HepG2 (cell line): ENCODE measurements around the gene PPP1CA. TPM values are rescaled to one million over a fixed set of nuclear protein-coding genes. Genes with fewer than 3 reads are reported as not detected.

ENCODE experiments used
- BHLHE40 ChIP-seq: IDR thresholded peaks from 2 replicates; pipeline ENCODE4 v1.6.1; 2011; ENCODE audit warnings: low read length, improper control_type of control experiment
- CCAR2 ChIP-seq: fragments of 200-400 bp; formaldehyde crosslinking; optimal IDR thresholded peaks from 2 replicates; pipeline ENCODE3; 2018; ENCODE audit warnings: low read depth, mild to moderate bottlenecking, low read length, moderate library complexity
- FOXJ3 ChIP-seq: sonication (generic); formaldehyde crosslinking; IDR thresholded peaks from 2 replicates; pipeline ENCODE4 v1.4.0; 2020; ENCODE audit warnings: missing genetic modification reagents, mild to moderate bottlenecking, borderline replicate concordance
- GABPB1 ChIP-seq: IDR thresholded peaks from 2 replicates; pipeline ENCODE4 v1.6.1; 2016; ENCODE audit warnings: mild to moderate bottlenecking, missing genetic modification reagents, moderate library complexity, missing compliant biosample characterization
- GTF3A ChIP-seq: sonication (generic); formaldehyde crosslinking; conservative IDR thresholded peaks from 2 replicates; pipeline ENCODE4 v1.4.0; 2020; ENCODE audit warnings: mild to moderate bottlenecking, missing genetic modification reagents
- HOXA5 ChIP-seq: sonication (generic); formaldehyde crosslinking; IDR thresholded peaks from 2 replicates; pipeline ENCODE4 v1.4.0; 2020; ENCODE audit warnings: missing genetic modification reagents
- HOXD1 ChIP-seq: sonication (generic); formaldehyde crosslinking; IDR thresholded peaks from 2 replicates; pipeline ENCODE4 v1.5.0; 2020; ENCODE audit warnings: missing genetic modification reagents
- JUNB ChIP-seq: sonication (generic); formaldehyde crosslinking; IDR thresholded peaks from 2 replicates; pipeline ENCODE4 v1.8.0; 2022; ENCODE audit warnings: missing genetic modification reagents, mild to moderate bottlenecking, borderline replicate concordance
- MAFF ChIP-seq: IDR thresholded peaks from 2 replicates; pipeline ENCODE4 v1.6.1; 2011; ENCODE audit warnings: low read depth, low read length, improper control_type of control experiment
- MTA1 ChIP-seq: sonication (generic); formaldehyde crosslinking; IDR thresholded peaks from 2 replicates; pipeline ENCODE4 v1.4.0; 2020; ENCODE audit warnings: missing genetic modification reagents, mild to moderate bottlenecking, borderline replicate concordance
- POGZ ChIP-seq: sonication (generic); formaldehyde crosslinking; IDR thresholded peaks from 2 replicates; pipeline ENCODE4 v1.4.0; 2020; ENCODE audit warnings: mild to moderate bottlenecking, missing genetic modification reagents
- SRSF4 ChIP-seq: fragments of 200-400 bp; formaldehyde crosslinking; IDR thresholded peaks from one replicate; pipeline ENCODE4 v1.6.1; 2018; ENCODE audit warnings: mild to moderate bottlenecking, low read depth, low read length, moderate library complexity; ENCODE audit not compliant: poor library complexity, severe bottlenecking
- TRAFD1 ChIP-seq: sonication (generic); formaldehyde crosslinking; IDR thresholded peaks from 2 replicates; pipeline ENCODE4 v1.5.1; 2020; ENCODE audit warnings: missing genetic modification reagents, mild to moderate bottlenecking, borderline replicate concordance
- ZBTB7B ChIP-seq: sonication (generic); formaldehyde crosslinking; IDR thresholded peaks from 2 replicates; pipeline ENCODE4 v1.4.0; 2020; ENCODE audit warnings: missing genetic modification reagents
- ZFAT ChIP-seq: sonication (generic); formaldehyde crosslinking; conservative IDR thresholded peaks from 2 replicates; pipeline ENCODE4 v1.8.1; 2023; ENCODE audit warnings: missing genetic modification reagents, inconsistent platforms
- ZNF24 ChIP-seq: fragments of 450-650 bp; IDR thresholded peaks from 2 replicates; pipeline ENCODE4 v1.6.1; 2017; ENCODE audit warnings: antibody characterized with exemption, mild to moderate bottlenecking
- ZNF274 ChIP-seq: sonication (generic); formaldehyde crosslinking; IDR thresholded peaks from 2 replicates; pipeline ENCODE4 v1.5.1; 2020; ENCODE audit warnings: mild to moderate bottlenecking, missing genetic modification reagents
- ZNF343 ChIP-seq: sonication (generic); formaldehyde crosslinking; IDR thresholded peaks from 2 replicates; pipeline ENCODE4 v1.4.0; 2020; ENCODE audit warnings: mild to moderate bottlenecking, missing genetic modification reagents
- ZNF460 ChIP-seq: sonication (generic); formaldehyde crosslinking; IDR thresholded peaks from 2 replicates; pipeline ENCODE4 v1.5.1; 2020; ENCODE audit warnings: missing genetic modification reagents, mild to moderate bottlenecking, borderline replicate concordance
- ZNF563 ChIP-seq: sonication (generic); formaldehyde crosslinking; IDR thresholded peaks from 2 replicates; pipeline ENCODE4 v1.8.0; 2022; ENCODE audit warnings: mild to moderate bottlenecking, moderate library complexity, missing genetic modification reagents
- ZNF572 ChIP-seq: sonication (generic); formaldehyde crosslinking; IDR thresholded peaks from 2 replicates; pipeline ENCODE4 v1.5.1; 2020; ENCODE audit warnings: mild to moderate bottlenecking, missing genetic modification reagents
- ZNF580 ChIP-seq: IDR thresholded peaks from 2 replicates; pipeline ENCODE4 v1.6.1; 2016; ENCODE audit warnings: low read depth, borderline replicate concordance
- ZNF660 ChIP-seq: sonication (generic); formaldehyde crosslinking; IDR thresholded peaks from 2 replicates; pipeline ENCODE4 v1.5.1; 2020; ENCODE audit warnings: mild to moderate bottlenecking, low read depth, missing genetic modification reagents, borderline replicate concordance
- ZNF710 ChIP-seq: sonication (generic); formaldehyde crosslinking; IDR thresholded peaks from 2 replicates; pipeline ENCODE4 v1.5.0; 2020; ENCODE audit warnings: mild to moderate bottlenecking, missing genetic modification reagents, borderline replicate concordance
- polyA plus RNA-seq, 8 experiments: library from polyadenylated mRNA; depleted of rRNA in 3 of 8; stranded (reverse) in 7 of 8; unstranded in 1 of 8; fragments of >200 nt; fragmentation: Illumina TruSeq in 4 of 8; extraction: Trizol in 4 of 8; gene quantifications; 2 replicates each; pipeline versions ENCODE4 v1.2.1 to v1.2.3, GENCODE V29; 2011 to 2016; ENCODE audit warnings: low read depth in 4 of 8, missing spikeins in 1 of 8, mixed read lengths in 1 of 8; ENCODE audit not compliant: insufficient read depth in 1 of 8
- total RNA-seq, 5 experiments: library from RNA; depleted of rRNA; stranded (reverse); fragments of >200 nt; fragmentation: Illumina TruSeq; extraction: Trizol; gene quantifications; 2 replicates each; pipeline ENCODE4 v1.2.3, GENCODE V29; 2016; ENCODE audit warnings: low read depth in 1 of 5
- TF ChIP-seq, protein P1 (sequence below): sonication (generic); formaldehyde crosslinking; IDR thresholded peaks from 2 replicates; pipeline ENCODE4 v1.8.1; 2023; ENCODE audit warnings: mild to moderate bottlenecking, missing genetic modification reagents

Gene PPP1CA
- total and polyA plus RNA-seq, 2 of the 13 experiments (the other 11 are each of a cell fraction or from before 2014, with no cell fraction given): 149 to 170 TPM

GRCh38 chr11:67354075-67355022 lies 47.3 kb downstream of the PPP1CA start (continued):
- TF ChIP-seq ZNF572 (CRISPR knock-in tag): no peak
- TF ChIP-seq MTA1 (CRISPR knock-in tag): 0 out of 2 replicates have a peak, but pooled peaks have one; percentile 43
- TF ChIP-seq ZNF460 (CRISPR knock-in tag): no peak
- TF ChIP-seq ZBTB7B (CRISPR knock-in tag): 0 out of 2 replicates have a peak, but pooled peaks have one; percentile 35
- TF ChIP-seq FOXJ3 (CRISPR knock-in tag): no peak
- no peak for TF ChIP-seq HOXD1 (CRISPR knock-in tag)
- TF ChIP-seq BHLHE40: no peak
- peak; percentile 65; the same call in 1 of the 2 replicates for TF ChIP-seq JUNB (CRISPR knock-in tag)
- TF ChIP-seq, protein P1, sequence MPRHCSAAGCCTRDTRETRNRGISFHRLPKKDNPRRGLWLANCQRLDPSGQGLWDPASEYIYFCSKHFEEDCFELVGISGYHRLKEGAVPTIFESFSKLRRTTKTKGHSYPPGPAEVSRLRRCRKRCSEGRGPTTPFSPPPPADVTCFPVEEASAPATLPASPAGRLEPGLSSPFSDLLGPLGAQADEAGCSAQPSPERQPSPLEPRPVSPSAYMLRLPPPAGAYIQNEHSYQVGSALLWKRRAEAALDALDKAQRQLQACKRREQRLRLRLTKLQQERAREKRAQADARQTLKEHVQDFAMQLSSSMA (CRISPR knock-in tag): peak; percentile 69; the same call in 1 of the 2 replicates
- TF ChIP-seq SRSF4: no peak
- peak; percentile 82 for TF ChIP-seq GABPB1 (CRISPR knock-in tag)
- TF ChIP-seq ZNF660 (CRISPR knock-in tag): no peak
- TF ChIP-seq GTF3A (CRISPR knock-in tag): no peak
- TF ChIP-seq MAFF: no peak
- peak; percentile 56; the same call in 1 of the 2 replicates for TF ChIP-seq ZNF580 (CRISPR knock-in tag)
- TF ChIP-seq ZNF24: no peak
- TF ChIP-seq ZNF710 (CRISPR knock-in tag): peak; percentile 76; the same call in 1 of the 2 replicates
- no peak for TF ChIP-seq TRAFD1 (CRISPR knock-in tag)
- TF ChIP-seq ZNF274 (CRISPR knock-in tag): no peak
- TF ChIP-seq ZFAT: no peak
- TF ChIP-seq ZNF343 (CRISPR knock-in tag): no peak
- peak; percentile 71; the same call in 1 of the 2 replicates for TF ChIP-seq POGZ (CRISPR knock-in tag)
- no peak for TF ChIP-seq CCAR2
- no peak for TF ChIP-seq HOXA5 (CRISPR knock-in tag)
- TF ChIP-seq ZNF563 (CRISPR knock-in tag): 0 out of 2 replicates have a peak, but pooled peaks have one; percentile 90
